NCI-H1092 treated with DMSO at 0.1 percent for 48 hours (cell line): ENCODE measurements around the gene IQGAP2.
"Not testable (repeated sequence)": the region's sequence is repeated elsewhere in the genome, so short reads cannot be mapped to it uniquely, and the experiment has no call there.

Source experiments
- DNase-seq: peaks from one replicate; lab custom pipeline; 2025; lab: John Stamatoyannopoulos, UW

IQGAP2 gene

GRCh38 chr5:76504901-76505564 lies 101.9 kb downstream of the IQGAP2 start:
- no peak for DNase-seq

- no peak for DNase-seq
Observed at GRCh38 chr5:76513476-76513875, 110.4 kb downstream of the IQGAP2 start.

GRCh38 chr5:76514292-76514691 lies 111.2 kb downstream of the IQGAP2 start:
- no peak for DNase-seq

- no peak for DNase-seq
Observed at GRCh38 chr5:76514713-76515112, 111.6 kb downstream of the IQGAP2 start.

GRCh38 chr5:76517334-76517733 lies 114.2 kb downstream of the IQGAP2 start:
- DNase-seq, result no peak

GRCh38 chr5:76518246-76518645 lies 115.2 kb downstream of the IQGAP2 start:
- DNase-seq, result not testable (repeated sequence)

- no peak for DNase-seq
Observed at GRCh38 chr5:76521240-76521758, 118.2 kb downstream of the IQGAP2 start.

GRCh38 chr5:76522103-76522935 lies 119.2 kb downstream of the IQGAP2 start:
- no peak for DNase-seq

- no peak for DNase-seq
Observed at GRCh38 chr5:76524101-76524835, 121.2 kb downstream of the IQGAP2 start.

- no peak for DNase-seq
Observed at GRCh38 chr5:76524868-76525267, 121.8 kb downstream of the IQGAP2 start.

GRCh38 chr5:76525956-76526355 lies 122.9 kb downstream of the IQGAP2 start:
- no peak for DNase-seq

GRCh38 chr5:76526950-76527583 lies 124.0 kb downstream of the IQGAP2 start:
- DNase-seq, result no peak

- DNase-seq, result no peak
Observed at GRCh38 chr5:76527685-76528161, 124.6 kb downstream of the IQGAP2 start.

- no peak for DNase-seq
Observed at GRCh38 chr5:76528547-76529331, 125.7 kb downstream of the IQGAP2 start.

GRCh38 chr5:76529464-76530344 lies 126.6 kb downstream of the IQGAP2 start:
- no peak for DNase-seq

GRCh38 chr5:76532052-76532451 lies 129.0 kb downstream of the IQGAP2 start:
- DNase-seq, result no peak

- DNase-seq, result no peak
Observed at GRCh38 chr5:76532973-76533372, 129.9 kb downstream of the IQGAP2 start.

- no peak for DNase-seq
Observed at GRCh38 chr5:76535577-76535976, 132.5 kb downstream of the IQGAP2 start.

GRCh38 chr5:76537073-76537543 lies 134.0 kb downstream of the IQGAP2 start:
- DNase-seq, result no peak

- DNase-seq, result no peak
Observed at GRCh38 chr5:76542241-76542640, 139.2 kb downstream of the IQGAP2 start.
